C4-2B (cell line): ENCODE measurements around the gene KCNK5.
A peak's percentile ranks its signal among the peaks of the same experiment; 100 is the strongest.

Experiments used
- H3K27ac ChIP-seq: fragments of 450-650 bp; 2 replicates; pipeline ENCODE4 v1.5.1; 2017
- CTCF ChIP-seq: fragments of 450-650 bp; conservative IDR thresholded peaks from 2 replicates; pipeline ENCODE4 v1.5.1; 2017; ENCODE audit warnings: mild to moderate bottlenecking
- ZFX ChIP-seq: fragments of 450-650 bp; IDR thresholded peaks from 2 replicates; pipeline ENCODE4 v1.6.1; 2017

The KCNK5 gene

GRCh38 chr6:39209360-39209811 lies 19.9 kb downstream of the KCNK5 start:
- TF ChIP-seq CTCF (no peak), ZFX (no peak)
- H3K27ac ChIP-seq, result no peak overlapping the region

GRCh38 chr6:39208223-39208739 lies 21.0 kb downstream of the KCNK5 start:
- no peak for TF ChIP-seq ZFX
- TF ChIP-seq CTCF, result no peak

GRCh38 chr6:39207416-39208222 lies 21.7 kb downstream of the KCNK5 start:
- TF ChIP-seq ZFX (no peak), CTCF (no peak)
- no peak overlapping the region for H3K27ac ChIP-seq

More at GRCh38 chr6:39208223-39208739, 21.0 kb downstream of the KCNK5 start:
- no peak overlapping the region for H3K27ac ChIP-seq

GRCh38 chr6:39206250-39206721 lies 23.0 kb downstream of the KCNK5 start:
- H3K27ac ChIP-seq, result peak overlapping the region; percentile 11
- no peak for TF ChIP-seq ZFX

GRCh38 chr6:39204646-39205244 lies 24.5 kb downstream of the KCNK5 start:
- TF ChIP-seq CTCF (no peak), ZFX (no peak)
- H3K27ac ChIP-seq, result no peak overlapping the region

- no peak for TF ChIP-seq CTCF
- no peak overlapping the region for H3K27ac ChIP-seq
Observed at GRCh38 chr6:39204160-39204495, 25.1 kb downstream of the KCNK5 start.

- TF ChIP-seq CTCF (no peak), ZFX (no peak)
- H3K27ac ChIP-seq, result no peak overlapping the region
Observed at GRCh38 chr6:39203436-39204159, 25.7 kb downstream of the KCNK5 start.
